GM12878 (cell line): ENCODE measurements around the gene CCDC197. TPM values are rescaled to one million over a fixed set of nuclear protein-coding genes. Genes with fewer than 3 reads are reported as not detected.

Source experiments
- ATAC-seq: fragments of 200-7000 bp; cut with Tn5 transposase; 3 replicates; pipeline ENCODE4 v1.9.1; 2020; ENCODE audit warnings: mild to moderate bottlenecking, moderate library complexity
- BruUV-seq: library from RNA; stranded (reverse); fragments of 400-500 nt; replicated peaks from 2 replicates; lab custom pipeline; 2021; lab: Mats Ljungman, UMichigan
- CTCF ChIA-PET: fragments of 300-600 bp; sonication (Branson Sonifier 250); formaldehyde crosslinking; extraction: SDS; loops from one replicate; lab custom pipeline; 2021; ENCODE audit warnings: inconsistent platforms; lab: Yijun Ruan, JAX
- POLR2A ChIA-PET: fragments of 350-600 bp; formaldehyde crosslinking; extraction: SDS; loops from one replicate; lab custom pipeline; 2021; ENCODE audit warnings: inconsistent platforms; lab: Charles Lee
- RAD21 ChIA-PET: fragments of 300-600 bp; sonication (Branson Sonifier 250); formaldehyde crosslinking; loops from one replicate; lab custom pipeline; 2023; ENCODE audit warnings: antibody characterized with exemption; ENCODE audit not compliant: unreplicated experiment; lab: Charles Lee
- SMC1A ChIA-PET: fragments of 300-600 bp; sonication (Branson Sonifier 250); formaldehyde crosslinking; loops from one replicate; lab custom pipeline; 2023; ENCODE audit not compliant: unreplicated experiment, uncharacterized antibody; lab: Charles Lee
- DNase-seq: peaks from one replicate; pipeline ENCODE4 v3.0.0-alpha.2; 2011; ENCODE audit warnings: low read depth, low spot score
- FAIRE-seq: peaks from 3 replicates; lab custom pipeline; 2011; peaks lifted over from hg19 to GRCh38; lab: Jason Lieb, UNC
- H2AFZ ChIP-seq: 2 replicates; pipeline ENCODE4 v1.6.0; 2011; ENCODE audit warnings: low read depth, low read length, control low read depth; ENCODE audit not compliant: control insufficient read depth
- H3K27ac ChIP-seq: 2 replicates; pipeline ENCODE4 v1.5.1; 2011; ENCODE audit warnings: control low read depth; ENCODE audit not compliant: control insufficient read depth, insufficient read depth
- H3K27me3 ChIP-seq, 2 experiments: replicated peaks in 1 of 2; 2 replicates each; pipeline versions ENCODE4 v1.6.0 to v1.6.1; 2011; ENCODE audit warnings: low read length in 1 of 2; ENCODE audit not compliant: control insufficient read depth in 2 of 2, insufficient read depth in 2 of 2
- H3K36me3 ChIP-seq, 2 experiments: 2 replicates each; pipeline ENCODE4 v1.5.1; 2011; ENCODE audit warnings: low read length in 1 of 2; ENCODE audit not compliant: control insufficient read depth in 2 of 2, insufficient read depth in 2 of 2
- H3K4me1 ChIP-seq: 2 replicates; pipeline ENCODE4 v1.6.1; 2011; ENCODE audit warnings: mild to moderate bottlenecking, low read length, moderate library complexity, mixed read lengths; ENCODE audit not compliant: control insufficient read depth, insufficient read depth
- H3K4me2 ChIP-seq: 2 replicates; pipeline ENCODE4 v1.6.0; 2011; ENCODE audit warnings: control low read depth; ENCODE audit not compliant: control insufficient read depth, insufficient read depth
- H3K4me3 ChIP-seq: fragments of 200-600 bp; sonication (generic); 2 replicates; pipeline ENCODE4 v1.5.1; 2016
- H3K79me2 ChIP-seq: 2 replicates; pipeline ENCODE4 v1.6.0; 2011; ENCODE audit warnings: low read length; ENCODE audit not compliant: control insufficient read depth, insufficient read depth
- H3K9ac ChIP-seq: 2 replicates; pipeline ENCODE4 v1.8.0; 2011; ENCODE audit warnings: low read length, control low read depth, mixed read lengths; ENCODE audit not compliant: control insufficient read depth, insufficient read depth
- H3K9me3 ChIP-seq: replicated peaks from 3 replicates; pipeline ENCODE4 v1.5.1; 2011; ENCODE audit warnings: mild to moderate bottlenecking, low read length; ENCODE audit not compliant: control insufficient read depth, insufficient read depth
- H4K20me1 ChIP-seq: 2 replicates; pipeline ENCODE4 v1.6.0; 2011; ENCODE audit not compliant: control insufficient read depth, insufficient read depth
- BHLHE40 ChIP-seq, 2 experiments: fragments of 450-650 bp in 1 of 2; IDR thresholded peaks; 2 replicates each; pipeline ENCODE4 v1.6.1; 2011 to 2017; ENCODE audit warnings: low read depth in 2 of 2, borderline replicate concordance in 1 of 2, improper control_type of control experiment in 1 of 2, low read length in 1 of 2, mild to moderate bottlenecking in 1 of 2
- CEBPZ ChIP-seq: fragments of 150-350 bp; IDR thresholded peaks from 2 replicates; pipeline ENCODE4 v1.6.1; 2016; ENCODE audit warnings: low read depth, low read length
- GABPA ChIP-seq: IDR thresholded peaks from 2 replicates; pipeline ENCODE4 v1.6.1; 2014; ENCODE audit warnings: antibody characterized with exemption, low read depth, mild to moderate bottlenecking, inconsistent platforms
- HSF1 ChIP-seq: fragments of 150-350 bp; IDR thresholded peaks from 2 replicates; pipeline ENCODE4 v1.6.1; 2014; ENCODE audit warnings: mild to moderate bottlenecking, low read depth, low read length
- REST ChIP-seq: IDR thresholded peaks from 2 replicates; pipeline ENCODE4 v1.6.1; 2012; ENCODE audit warnings: mild to moderate bottlenecking, low read depth, low read length
- SUPT20H ChIP-seq: IDR thresholded peaks from 2 replicates; pipeline ENCODE4 v1.6.1; 2011; ENCODE audit warnings: low read depth, mild to moderate bottlenecking, low read length, moderate library complexity, borderline replicate concordance; ENCODE audit not compliant: control insufficient read depth
- SUZ12 ChIP-seq: fragments of 200-600 bp; sonication (generic); IDR thresholded peaks from one replicate; pipeline ENCODE4 v1.6.1; 2018; ENCODE audit warnings: antibody characterized with exemption, mild to moderate bottlenecking; ENCODE audit not compliant: unreplicated experiment
- YY1 ChIP-seq: IDR thresholded peaks from 2 replicates; pipeline ENCODE4 v1.6.1; 2011; ENCODE audit warnings: low read depth, mild to moderate bottlenecking, low read length
- WGBS: methylation state at CpG from one replicate; pipeline ENCODE4 v1.1.6; 2016; ENCODE audit warnings: low lambda C conversion rate; ENCODE audit not compliant: insufficient replicate concordance, insufficient coverage; ENCODE audit errors: missing lambda C conversion rate; 5-methylcytosine and 5-hydroxymethylcytosine counted together
- in situ Hi-C: fragments of 300-500 bp; cut with MboI; formaldehyde crosslinking; loops from 9 replicates; pipeline ENCODE4 v1.14.3; 2018; ENCODE audit warnings: mixed read lengths
- intact Hi-C: fragments of 100-400 bp; cut with micrococcal nuclease; formaldehyde crosslinking; loops from one replicate; pipeline ENCODE4 v1.14.2; 2022; ENCODE audit not compliant: unreplicated experiment
- polyA plus RNA-seq, 11 experiments: library from polyadenylated mRNA; depleted of rRNA in 4 of 11; unstranded in 6 of 11; stranded (reverse) in 5 of 11; fragments of >200 nt; fragmentation: Nextera tagmentation in 4 of 11; fragmentation: Illumina TruSeq in 1 of 11; extraction: Ambion mirVana in 4 of 11; extraction: Trizol in 1 of 11; gene quantifications; 1 replicate in 1 of 11; 2 replicates in 10 of 11; pipeline versions ENCODE4 v1.2.1 to v1.2.3, GENCODE V29; 2011 to 2016; ENCODE audit warnings: inconsistent platforms in 2 of 11, missing spikeins in 2 of 11, low read depth in 1 of 11
- total RNA-seq, 4 experiments: library from RNA; depleted of rRNA in 3 of 4; stranded (reverse); fragments of >200 nt in 3 of 4; fragmentation: Illumina TruSeq in 1 of 4; extraction: Trizol in 1 of 4; gene quantifications; 2 replicates each; pipeline versions ENCODE4 v1.2.1 to v1.2.3, GENCODE V29; 2013 to 2021
- TF ChIP-seq, protein P1 (sequence below): fragments of 450-650 bp; formaldehyde crosslinking; IDR thresholded peaks from 2 replicates; pipeline ENCODE4 v1.4.0; 2022; ENCODE audit warnings: mild to moderate bottlenecking, moderate library complexity

The CCDC197 gene
- total and polyA plus RNA-seq, 10 of the 15 experiments (the other 5 are each of a cell fraction or from before 2014, with no cell fraction given): 0.12 TPM; not detected in 9

GRCh38 chr14:94019329-94019728 lies 22.2 kb downstream of the CCDC197 start (continued):
- TF ChIP-seq, protein P1, sequence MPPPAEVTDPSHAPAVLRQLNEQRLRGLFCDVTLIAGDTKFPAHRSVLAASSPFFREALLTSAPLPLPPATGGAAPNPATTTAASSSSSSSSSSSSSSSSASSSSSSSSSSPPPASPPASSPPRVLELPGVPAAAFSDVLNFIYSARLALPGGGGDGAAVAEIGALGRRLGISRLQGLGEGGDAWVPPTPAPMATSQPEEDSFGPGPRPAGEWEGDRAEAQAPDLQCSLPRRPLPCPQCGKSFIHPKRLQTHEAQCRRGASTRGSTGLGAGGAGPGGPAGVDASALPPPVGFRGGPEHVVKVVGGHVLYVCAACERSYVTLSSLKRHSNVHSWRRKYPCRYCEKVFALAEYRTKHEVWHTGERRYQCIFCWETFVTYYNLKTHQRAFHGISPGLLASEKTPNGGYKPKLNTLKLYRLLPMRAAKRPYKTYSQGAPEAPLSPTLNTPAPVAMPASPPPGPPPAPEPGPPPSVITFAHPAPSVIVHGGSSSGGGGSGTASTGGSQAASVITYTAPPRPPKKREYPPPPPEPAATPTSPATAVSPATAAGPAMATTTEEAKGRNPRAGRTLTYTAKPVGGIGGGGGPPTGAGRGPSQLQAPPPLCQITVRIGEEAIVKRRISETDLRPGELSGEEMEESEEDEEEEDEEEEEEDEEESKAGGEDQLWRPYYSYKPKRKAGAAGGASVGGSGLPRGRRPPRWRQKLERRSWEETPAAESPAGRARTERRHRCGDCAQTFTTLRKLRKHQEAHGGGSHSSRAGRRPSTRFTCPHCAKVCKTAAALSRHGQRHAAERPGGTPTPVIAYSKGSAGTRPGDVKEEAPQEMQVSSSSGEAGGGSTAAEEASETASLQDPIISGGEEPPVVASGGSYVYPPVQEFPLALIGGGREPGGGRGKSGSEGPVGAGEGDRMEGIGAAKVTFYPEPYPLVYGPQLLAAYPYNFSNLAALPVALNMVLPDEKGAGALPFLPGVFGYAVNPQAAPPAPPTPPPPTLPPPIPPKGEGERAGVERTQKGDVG (CRISPR knock-in tag): no peak

- SMC1A ChIA-PET: interaction anchor here (0.7 to 1.4 kb wide), 2 partner anchors 9 to 15 kb away, joined by 3 to 6 read pairs; no protein-coding TSS in a partner anchor
- Histone ChIP-seq H3K9ac (no peak overlapping the region), H3K4me1 (peaks cover 10% of the 10 kb centered on the region), H2AFZ (no peak overlapping the region), H3K9me3 (no peaks in the 10 kb centered on the region; the same call in 2 of the 3 replicates), H3K4me3 (no peak overlapping the region), H3K79me2 (no peaks in the 10 kb centered on the region), H3K27ac (no peak overlapping the region), H4K20me1 (no peaks in the 10 kb centered on the region), H3K36me3 (no peaks in the 10 kb centered on the region), H3K27me3 (peaks cover 0 to 2% of the 10 kb centered on the region in 2 experiments; a peak in 1 of 4 replicates), H3K4me2 (no peak overlapping the region)
- DNase-seq: no peak
- in situ Hi-C loops: no loop called here
- 46% methylated on average over 4 of the region's 4 CpGs for WGBS
- RAD21 ChIA-PET: interaction anchor here (2.0 kb wide), 1 partner anchor 80 kb away, joined by 7 read pairs; no protein-coding TSS in a partner anchor
- FAIRE-seq: no peak
- ATAC-seq: no peak
- intact Hi-C loops: no loop called here
- POLR2A ChIA-PET: no interaction called here
- BruUV-seq: no TSS peak
- CTCF ChIA-PET: interaction anchor here (1.1 to 5.1 kb wide), 4 partner anchors 16 to 117 kb away, joined by 3 to 34 read pairs (median 4); no protein-coding TSS in a partner anchor
- TF ChIP-seq YY1 (no peak), GABPA (no peak), SUZ12 (no peak), CEBPZ (no peak), HSF1 (no peak), BHLHE40 (IDR thresholded peaks at IDR 0.05; ENCODE audit: borderline replicate concordance in 1 of 2, low read depth in 2 of 2, low read length in 1 of 2) (no peak), REST (no peak), SUPT20H (no peak)
Observed at GRCh38 chr14:94020267-94020666, 23.2 kb downstream of the CCDC197 start.
